EH (cell line): ENCODE results near the gene CNTNAP5.

Experiments used
- DNase-seq: peaks from one replicate; pipeline ENCODE4 v3.0.0-alpha.2; 2015; ENCODE audit warnings: low read depth

CNTNAP5 gene

DNA sequence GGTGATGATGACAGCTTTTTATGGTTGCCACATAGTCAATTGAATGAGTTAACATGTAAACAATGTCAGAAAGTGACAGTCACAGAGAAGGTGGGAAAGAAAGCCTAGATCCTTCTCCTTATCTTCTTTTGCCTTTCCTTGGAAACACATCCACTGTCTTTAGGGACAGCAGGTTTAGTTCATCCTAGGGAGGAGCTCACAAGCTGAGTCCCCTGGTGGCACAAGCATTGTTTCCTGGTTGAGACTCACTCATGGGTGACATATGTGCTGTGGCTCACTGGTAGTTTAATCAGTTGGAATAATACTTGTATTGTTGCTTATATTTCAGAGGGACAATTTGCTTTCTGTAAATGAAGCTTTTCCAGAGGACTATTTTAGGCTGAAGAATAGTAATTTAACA lies 598.5 kb downstream of the CNTNAP5 start:
- no peak for DNase-seq

DNA sequence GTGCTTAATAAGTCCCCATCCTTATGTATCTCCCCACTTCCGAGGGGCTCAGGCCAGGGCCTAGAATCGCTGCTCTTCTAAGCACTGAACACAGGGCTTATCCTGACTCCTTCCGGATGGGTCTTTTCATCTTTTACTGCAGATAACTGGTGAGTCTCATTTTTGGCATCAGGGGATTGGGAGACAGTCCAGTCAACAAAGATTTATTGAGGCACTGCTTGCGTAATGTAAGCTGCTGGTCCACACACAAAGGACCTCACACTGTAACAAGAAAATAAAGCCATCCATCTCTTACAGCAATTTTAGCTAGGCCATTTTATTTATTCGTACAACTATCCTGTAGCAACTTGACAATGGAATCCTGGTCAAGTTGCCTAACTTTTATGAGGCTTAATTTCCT lies 600.5 kb downstream of the CNTNAP5 start:
- DNase-seq, result no peak

- DNase-seq, result no peak
These were observed 601.9 kb downstream of the CNTNAP5 start for GRCh38 chr2:124626993-124627392.

GRCh38 chr2:124633812-124634211 lies 608.7 kb downstream of the CNTNAP5 start:
- DNase-seq, result no peak

DNA sequence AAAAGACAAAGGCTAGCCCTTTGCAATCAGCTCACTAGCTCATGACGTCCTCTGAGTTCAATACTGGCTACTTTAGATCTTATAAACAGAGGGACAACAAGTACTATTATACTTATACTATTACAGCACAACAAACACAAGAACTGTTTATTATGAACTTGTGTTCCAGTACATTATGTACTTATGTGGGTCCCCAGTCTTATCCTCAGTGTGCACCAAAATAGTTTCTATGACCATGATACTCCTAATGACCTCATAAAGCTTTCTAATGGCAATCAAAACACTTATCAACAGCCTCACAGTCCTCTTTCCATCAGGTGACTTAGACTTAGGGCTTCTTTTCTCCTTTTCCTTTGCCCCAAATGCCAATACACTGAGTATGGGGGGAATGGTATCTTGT lies 614.4 kb downstream of the CNTNAP5 start:
- no peak for DNase-seq

GRCh38 chr2:124640221-124640750 lies 615.2 kb downstream of the CNTNAP5 start:
- DNase-seq, result no peak

- DNase-seq, result no peak
These were observed 621.2 kb downstream of the CNTNAP5 start for GRCh38 chr2:124646166-124646815.

DNA sequence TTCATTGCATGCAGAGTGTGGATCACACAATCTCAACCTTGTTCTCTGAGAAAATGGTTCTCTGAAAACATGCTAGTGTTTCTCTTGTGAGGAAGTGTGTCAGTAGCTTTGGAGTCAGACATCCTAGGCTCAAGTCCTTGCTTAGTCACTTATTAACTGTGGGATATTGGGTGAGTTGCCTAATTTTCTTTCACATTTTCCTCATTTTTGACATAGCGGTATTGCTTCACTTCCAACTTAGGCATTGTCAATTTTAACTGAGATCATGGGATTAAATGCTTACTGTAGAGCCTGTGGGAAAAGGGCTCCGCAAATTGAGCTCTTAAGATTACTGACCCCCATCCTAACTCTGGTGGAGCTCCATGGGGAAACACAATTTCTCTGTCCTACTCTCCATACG lies 622.2 kb downstream of the CNTNAP5 start:
- DNase-seq, result no peak

- DNase-seq, result no peak
These were observed 622.6 kb downstream of the CNTNAP5 start for GRCh38 chr2:124647663-124648062.

DNA sequence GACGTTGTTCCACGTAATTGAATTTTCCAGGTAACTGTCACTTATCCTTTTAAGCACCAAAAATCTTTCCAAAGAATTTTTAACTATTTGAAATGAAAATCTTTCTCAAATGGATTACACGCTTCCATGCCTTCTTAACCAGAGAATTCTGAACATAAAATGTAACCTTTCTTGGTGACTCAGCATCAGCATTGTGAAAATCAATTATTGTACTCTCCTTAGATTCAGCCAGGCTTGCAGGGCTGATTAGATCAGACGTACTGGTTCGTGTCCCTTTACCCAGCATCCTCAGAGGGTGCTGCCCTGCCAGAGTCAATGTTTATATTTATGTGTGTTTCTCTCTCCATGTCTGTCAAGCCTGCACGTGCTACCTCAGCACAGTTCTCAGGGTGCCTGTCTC lies 623.9 kb downstream of the CNTNAP5 start:
- DNase-seq, result no peak

DNA sequence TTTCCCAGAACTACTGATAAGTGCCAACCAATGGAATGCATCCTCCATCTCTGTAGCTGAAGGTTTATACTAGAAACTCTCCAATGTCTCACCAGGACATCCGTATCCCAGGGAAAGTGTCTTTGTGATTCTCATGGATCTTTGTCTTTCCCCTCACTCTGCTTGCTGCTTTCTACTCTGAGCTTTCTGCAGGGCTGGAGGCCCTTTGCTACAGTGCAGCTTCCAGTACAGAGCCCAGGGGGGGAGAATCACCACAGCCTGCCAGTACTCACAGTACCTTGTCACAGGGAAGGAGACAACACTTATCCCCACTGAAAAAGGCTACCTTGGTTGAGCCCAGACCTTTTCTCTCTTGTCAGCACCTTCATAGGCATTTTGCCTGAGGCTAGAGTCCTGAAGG lies 627.0 kb downstream of the CNTNAP5 start:
- no peak for DNase-seq

DNA sequence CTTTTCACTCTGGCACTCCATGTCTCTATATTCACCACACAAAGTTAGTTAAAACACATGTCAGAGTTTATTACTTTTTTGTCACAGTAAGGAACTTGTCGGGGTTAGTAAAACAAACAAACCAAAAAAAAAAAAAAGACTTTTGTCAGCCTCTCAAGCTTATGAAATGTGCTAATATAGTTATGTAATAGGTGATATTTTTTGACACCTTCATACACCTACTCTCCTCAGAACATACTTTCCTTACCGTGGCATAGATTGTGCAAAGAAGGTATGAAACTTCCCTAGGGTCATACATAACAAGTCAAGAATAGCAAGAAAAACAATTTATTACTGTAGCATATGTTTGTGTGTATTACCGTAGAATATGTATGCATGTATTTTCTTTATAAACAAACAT lies 633.3 kb downstream of the CNTNAP5 start:
- no peak for DNase-seq

- DNase-seq, result no peak
These were observed 636.5 kb downstream of the CNTNAP5 start for GRCh38 chr2:124661558-124661957.

- DNase-seq, result no peak
These were observed 638.0 kb downstream of the CNTNAP5 start for GRCh38 chr2:124662946-124663644.

GRCh38 chr2:124663645-124663997 lies 638.5 kb downstream of the CNTNAP5 start:
- DNase-seq, result peak; percentile 7

- no peak for DNase-seq
These were observed 639.3 kb downstream of the CNTNAP5 start for GRCh38 chr2:124664363-124664762.

DNA sequence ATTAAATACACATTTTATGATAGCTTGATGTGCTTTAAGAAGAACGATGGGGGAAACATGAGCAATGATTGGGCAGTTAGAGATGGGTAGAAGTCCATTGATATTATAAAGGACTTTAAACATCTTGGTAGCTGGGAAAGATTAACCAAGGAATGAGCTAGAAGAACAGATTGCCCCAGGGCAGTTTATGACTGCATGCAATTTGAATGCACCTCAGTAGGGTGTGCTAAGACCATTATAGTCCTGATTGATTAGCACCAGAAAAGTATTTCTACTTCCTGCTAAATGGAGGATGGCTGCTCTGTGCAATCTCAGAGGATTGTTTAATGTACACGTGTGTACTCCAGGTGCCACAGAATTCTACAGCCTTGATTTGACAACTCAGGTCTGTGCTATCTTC lies 641.9 kb downstream of the CNTNAP5 start:
- DNase-seq, result peak; percentile 58

DNA sequence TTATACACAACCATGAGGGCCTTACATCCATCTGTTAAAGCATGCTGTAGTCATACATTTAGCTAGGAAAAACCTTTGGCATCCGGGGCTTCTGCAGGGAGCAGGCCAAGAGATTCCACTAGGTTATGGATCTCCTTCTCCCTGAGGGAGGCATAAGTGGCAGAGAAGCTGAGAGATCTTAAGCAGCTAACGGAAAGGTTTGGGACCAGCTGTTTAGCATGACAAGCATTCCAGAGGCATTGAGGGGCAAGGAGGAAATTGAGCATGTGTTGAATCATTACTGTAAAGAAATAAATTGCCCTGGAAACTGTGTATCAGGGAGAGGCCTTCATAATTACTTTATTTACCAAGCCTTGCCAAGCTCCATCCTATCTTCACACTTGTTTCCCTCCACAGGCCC lies 643.1 kb downstream of the CNTNAP5 start:
- peak; percentile 90 for DNase-seq

GRCh38 chr2:124670187-124670586 lies 645.1 kb downstream of the CNTNAP5 start:
- DNase-seq, result no peak

GRCh38 chr2:124678043-124678442 lies 653.0 kb downstream of the CNTNAP5 start:
- DNase-seq, result peak; percentile 67

- DNase-seq, result peak; percentile 89
These were observed 658.7 kb downstream of the CNTNAP5 start for GRCh38 chr2:124683536-124684428.

GRCh38 chr2:124689348-124689747 lies 664.3 kb downstream of the CNTNAP5 start:
- DNase-seq, result no peak

DNA sequence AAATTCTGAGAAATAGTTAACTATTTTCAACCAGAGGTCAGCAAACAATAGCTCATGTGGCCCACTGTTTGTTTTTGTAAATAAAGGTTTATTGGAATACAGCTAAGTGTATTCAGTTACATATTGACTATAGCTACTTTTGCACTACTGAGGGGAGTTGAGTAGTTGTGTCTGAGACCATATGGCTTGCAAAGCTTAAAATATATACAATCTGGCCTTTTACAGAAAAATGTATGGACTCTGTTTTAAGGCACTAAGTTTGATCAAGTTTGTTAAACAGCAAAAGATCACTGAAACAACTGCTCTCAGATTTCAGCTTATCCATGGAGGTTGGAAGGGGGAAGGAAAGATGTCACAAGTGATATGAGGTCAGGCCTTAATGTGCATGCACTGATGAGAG lies 667.1 kb downstream of the CNTNAP5 start:
- no peak for DNase-seq
